AG10803 (cell line): Measurements from ENCODE around the gene KLHL18.

Experiments used
- DNase-seq: peaks from one replicate; pipeline ENCODE4 v3.0.0; 2010; ENCODE audit warnings: low read depth
- H3K4me3 ChIP-seq: 2 replicates; pipeline ENCODE4 v1.5.1; 2011; ENCODE audit warnings: mild to moderate bottlenecking, low read length, control low read depth
- CTCF ChIP-seq: conservative IDR thresholded peaks from 2 replicates; pipeline ENCODE4 v1.5.1; 2011; ENCODE audit warnings: mild to moderate bottlenecking, low read length, control low read depth, inconsistent platforms

KLHL18 gene

GRCh38 chr3:47293822-47294221, 11.1 kb downstream of the KLHL18 start:
- TF ChIP-seq CTCF, result no peak
- DNase-seq, result no peak
- H3K4me3 ChIP-seq, result no peak overlapping the region

GRCh38 chr3:47294392-47294791, 11.6 kb downstream of the KLHL18 start:
- no peak overlapping the region for H3K4me3 ChIP-seq
- DNase-seq, result no peak
- TF ChIP-seq CTCF, result no peak

GRCh38 chr3:47295322-47295721, 12.6 kb downstream of the KLHL18 start:
- no peak for DNase-seq
- no peak overlapping the region for H3K4me3 ChIP-seq
- TF ChIP-seq CTCF, result no peak

GRCh38 chr3:47295976-47296375, 13.2 kb downstream of the KLHL18 start:
- TF ChIP-seq CTCF, result no peak
- no peak for DNase-seq
- no peak overlapping the region for H3K4me3 ChIP-seq

- no peak overlapping the region for H3K4me3 ChIP-seq
- TF ChIP-seq CTCF, result no peak
- no peak for DNase-seq
Observed at GRCh38 chr3:47296562-47297302, 14.0 kb downstream of the KLHL18 start.

GRCh38 chr3:47298439-47298838, 15.7 kb downstream of the KLHL18 start:
- TF ChIP-seq CTCF, result no peak
- DNase-seq, result no peak
- H3K4me3 ChIP-seq, result no peak overlapping the region
